Measurements from ENCODE around the gene ALAS1. TPM values are rescaled to one million over a fixed set of nuclear protein-coding genes. Genes with fewer than 3 reads are reported as not detected.

The ALAS1 gene
- total and polyA plus RNA-seq, 2 donors (not counting 3 experiments of a cell fraction or from before 2014, with no cell fraction given): 45.1 to 72.1 TPM

DNA sequence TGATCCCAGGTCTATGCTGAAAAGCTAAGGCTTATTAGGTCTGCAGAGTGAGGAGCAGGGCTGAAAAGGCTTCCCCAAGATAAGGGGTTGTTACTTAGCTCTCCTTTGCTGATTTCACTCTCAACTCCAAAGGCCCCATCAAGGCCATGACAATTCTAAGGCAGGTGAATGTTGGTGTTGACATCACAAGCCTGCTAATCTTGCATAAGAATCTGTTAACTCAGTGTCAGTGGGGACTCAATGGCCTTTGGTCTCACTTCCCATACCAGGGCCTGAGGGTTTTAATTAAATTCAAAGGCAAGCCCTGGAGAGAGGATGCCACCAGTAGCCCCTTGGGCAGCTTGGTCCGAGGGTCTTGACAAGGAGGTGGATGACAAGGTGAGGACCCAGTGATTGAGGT, 9.4 kb upstream of the ALAS1 start:
- intact Hi-C loops (cut with micrococcal nuclease): no loop called here
- POLR2A ChIA-PET: no interaction called here

More for the DNA sequence above, 9.4 kb upstream of the ALAS1 start:
- no peak overlapping the region for H3K9ac ChIP-seq (replicated peaks; ENCODE audit: extremely low read depth, insufficient read depth, low read length)
- H3K4me3 ChIP-seq (replicated peaks in 1 of 3; ENCODE audit: insufficient read depth in 1 of 3, low read depth in 1 of 3, low read length in 3 of 3): no peak overlapping the region
- no peaks in the 10 kb centered on the region for H3K79me2 ChIP-seq (ENCODE audit: control insufficient read depth, insufficient read depth, low read length)
- no peaks in the 10 kb centered on the region for H3K9me3 ChIP-seq (replicated peaks; ENCODE audit: control insufficient read depth, insufficient read depth, low read length)
- TF ChIP-seq JUN (IDR thresholded peaks at IDR 0.05; ENCODE audit: borderline replicate concordance, insufficient read depth, insufficient read length, low read depth) (no peak), MYC (IDR thresholded peaks at IDR 0.05; ENCODE audit: low read depth, low read length) (no peak), EZH2 (IDR thresholded peaks at IDR 0.05; ENCODE audit: borderline replicate concordance, low read depth, low read length, severe bottlenecking) (no peak), FOS (IDR thresholded peaks at IDR 0.05; ENCODE audit: borderline replicate concordance, insufficient read depth, low read length) (no peak), GATA2 (IDR thresholded peaks at IDR 0.05; ENCODE audit: insufficient read depth, insufficient read length, low read depth, low read length) (no peak), POLR2AphosphoS5 (IDR thresholded peaks at IDR 0.05; ENCODE audit: insufficient read depth, low read depth, low read length) (no peak), POLR2A (IDR thresholded peaks at IDR 0.05; ENCODE audit: low read depth, low read length) (no peak)
- TF ChIP-seq, protein P1, sequence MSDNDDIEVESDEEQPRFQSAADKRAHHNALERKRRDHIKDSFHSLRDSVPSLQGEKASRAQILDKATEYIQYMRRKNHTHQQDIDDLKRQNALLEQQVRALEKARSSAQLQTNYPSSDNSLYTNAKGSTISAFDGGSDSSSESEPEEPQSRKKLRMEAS (IDR thresholded peaks at IDR 0.05; ENCODE audit: insufficient read depth, insufficient read length): no peak
- TF ChIP-seq, protein P2, sequence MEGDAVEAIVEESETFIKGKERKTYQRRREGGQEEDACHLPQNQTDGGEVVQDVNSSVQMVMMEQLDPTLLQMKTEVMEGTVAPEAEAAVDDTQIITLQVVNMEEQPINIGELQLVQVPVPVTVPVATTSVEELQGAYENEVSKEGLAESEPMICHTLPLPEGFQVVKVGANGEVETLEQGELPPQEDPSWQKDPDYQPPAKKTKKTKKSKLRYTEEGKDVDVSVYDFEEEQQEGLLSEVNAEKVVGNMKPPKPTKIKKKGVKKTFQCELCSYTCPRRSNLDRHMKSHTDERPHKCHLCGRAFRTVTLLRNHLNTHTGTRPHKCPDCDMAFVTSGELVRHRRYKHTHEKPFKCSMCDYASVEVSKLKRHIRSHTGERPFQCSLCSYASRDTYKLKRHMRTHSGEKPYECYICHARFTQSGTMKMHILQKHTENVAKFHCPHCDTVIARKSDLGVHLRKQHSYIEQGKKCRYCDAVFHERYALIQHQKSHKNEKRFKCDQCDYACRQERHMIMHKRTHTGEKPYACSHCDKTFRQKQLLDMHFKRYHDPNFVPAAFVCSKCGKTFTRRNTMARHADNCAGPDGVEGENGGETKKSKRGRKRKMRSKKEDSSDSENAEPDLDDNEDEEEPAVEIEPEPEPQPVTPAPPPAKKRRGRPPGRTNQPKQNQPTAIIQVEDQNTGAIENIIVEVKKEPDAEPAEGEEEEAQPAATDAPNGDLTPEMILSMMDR (IDR thresholded peaks at IDR 0.05; ENCODE audit: extremely low read depth in 1 of 2, insufficient read depth in 1 of 2, low read depth in 1 of 2, low read length in 2 of 2): no peak
- H3K27ac ChIP-seq (ENCODE audit: insufficient read depth, low read depth, low read length): no peak overlapping the region
- CTCF ChIA-PET: interaction anchor here (1.1 to 1.6 kb wide), 3 partner anchors 9 to 32 kb away, joined by 3 to 6 read pairs (median 3); no protein-coding TSS in a partner anchor
- H3K4me1 ChIP-seq (ENCODE audit: control insufficient read depth, extremely low read depth, insufficient read depth, low read length): no peaks in the 10 kb centered on the region
- H4K20me1 ChIP-seq (replicated peaks; ENCODE audit: control insufficient read depth, extremely low read depth, insufficient read depth, low read length): no peaks in the 10 kb centered on the region
- BruUV-seq (replicated peaks): no TSS peak
- dilution Hi-C loops (cut with MboI; ENCODE audit: extremely low pct_ligation_motif_present, low sequenced_read_pairs): no loop called here
- FAIRE-seq (no peak), DNase-seq (ENCODE audit: low read depth, low spot score) (no peak)
- no peaks in the 10 kb centered on the region for H3K27me3 ChIP-seq (ENCODE audit: control insufficient read depth in 2 of 2, insufficient read depth in 2 of 2, low read length in 2 of 2)
- no peak overlapping the region for H2AFZ ChIP-seq (ENCODE audit: low read depth, low read length)
- no peaks in the 10 kb centered on the region for H3K9me1 ChIP-seq (replicated peaks; ENCODE audit: control insufficient read depth, extremely low read depth, insufficient read depth, low read length)
- no peak overlapping the region for H3K4me2 ChIP-seq (ENCODE audit: insufficient read depth, low read length)
- no peaks in the 10 kb centered on the region for H3K36me3 ChIP-seq (ENCODE audit: control insufficient read depth in 2 of 2, extremely low read depth in 1 of 2, insufficient read depth in 2 of 2, low read length in 2 of 2)
